HepG2 (cell line): ENCODE results near the gene SIGLEC8. TPM values are rescaled to one million over a fixed set of nuclear protein-coding genes. Genes with fewer than 3 reads are reported as not detected.

Experiments used
- ARNT ChIP-seq: fragments of 450-650 bp; IDR thresholded peaks from 2 replicates; pipeline ENCODE4 v1.6.1; 2017
- ATF3 ChIP-seq: sonication (generic); formaldehyde crosslinking; IDR thresholded peaks from 2 replicates; pipeline ENCODE4 v1.4.0; 2020; ENCODE audit warnings: missing genetic modification reagents
- BCL3 ChIP-seq: sonication (generic); formaldehyde crosslinking; IDR thresholded peaks from 2 replicates; pipeline ENCODE4 v1.5.1; 2020; ENCODE audit warnings: mild to moderate bottlenecking, missing genetic modification reagents, moderate library complexity
- GABPB1 ChIP-seq: IDR thresholded peaks from 2 replicates; pipeline ENCODE4 v1.6.1; 2016; ENCODE audit warnings: mild to moderate bottlenecking, missing genetic modification reagents, moderate library complexity, missing compliant biosample characterization
- MAF1 ChIP-seq: sonication (generic); formaldehyde crosslinking; IDR thresholded peaks from 2 replicates; pipeline ENCODE4 v1.5.0; 2020; ENCODE audit warnings: missing genetic modification reagents, borderline replicate concordance
- MTERF4 ChIP-seq: sonication (generic); formaldehyde crosslinking; IDR thresholded peaks from 2 replicates; pipeline ENCODE4 v1.8.0; 2023; ENCODE audit warnings: mild to moderate bottlenecking, missing genetic modification reagents
- NFKBIZ ChIP-seq: IDR thresholded peaks from 2 replicates; pipeline ENCODE4 v1.6.1; 2018; ENCODE audit warnings: missing genetic modification reagents, missing compliant biosample characterization
- PHF5A ChIP-seq: IDR thresholded peaks from one replicate; pipeline ENCODE4 v1.6.1; 2018; ENCODE audit warnings: low read depth, missing genetic modification reagents; ENCODE audit not compliant: unreplicated experiment
- PRDM4 ChIP-seq: sonication (generic); formaldehyde crosslinking; IDR thresholded peaks from 2 replicates; pipeline ENCODE4 v1.9.0; 2021; ENCODE audit warnings: missing genetic modification reagents, borderline replicate concordance
- SKIL ChIP-seq: sonication (generic); formaldehyde crosslinking; IDR thresholded peaks from 2 replicates; pipeline ENCODE4 v1.8.0; 2022; ENCODE audit warnings: missing genetic modification reagents, mild to moderate bottlenecking, moderate library complexity, borderline replicate concordance
- TEAD3 ChIP-seq: optimal IDR thresholded peaks from 2 replicates; pipeline ENCODE3; 2016; ENCODE audit warnings: borderline replicate concordance
- THAP7 ChIP-seq: sonication (generic); formaldehyde crosslinking; IDR thresholded peaks from 2 replicates; pipeline ENCODE4 v1.8.1; 2023; ENCODE audit warnings: mild to moderate bottlenecking, missing genetic modification reagents
- ZBTB44 ChIP-seq: sonication (generic); formaldehyde crosslinking; IDR thresholded peaks from 2 replicates; pipeline ENCODE4 v1.4.0; 2020; ENCODE audit warnings: missing genetic modification reagents
- ZFP36L1 ChIP-seq: sonication (generic); formaldehyde crosslinking; IDR thresholded peaks from 2 replicates; pipeline ENCODE4 v1.8.0; 2022; ENCODE audit warnings: mild to moderate bottlenecking, missing genetic modification reagents, moderate library complexity
- ZNF263 ChIP-seq: sonication (generic); formaldehyde crosslinking; IDR thresholded peaks from 2 replicates; pipeline ENCODE4 v1.4.0; 2020; ENCODE audit warnings: missing genetic modification reagents
- ZNF343 ChIP-seq: sonication (generic); formaldehyde crosslinking; IDR thresholded peaks from 2 replicates; pipeline ENCODE4 v1.4.0; 2020; ENCODE audit warnings: mild to moderate bottlenecking, missing genetic modification reagents
- ZNF564 ChIP-seq: sonication (generic); formaldehyde crosslinking; IDR thresholded peaks from 2 replicates; pipeline ENCODE4 v1.8.1; 2023; ENCODE audit warnings: mild to moderate bottlenecking, missing genetic modification reagents
- ZNF572 ChIP-seq: sonication (generic); formaldehyde crosslinking; IDR thresholded peaks from 2 replicates; pipeline ENCODE4 v1.5.1; 2020; ENCODE audit warnings: mild to moderate bottlenecking, missing genetic modification reagents
- ZNF749 ChIP-seq: sonication (generic); formaldehyde crosslinking; IDR thresholded peaks from 2 replicates; pipeline ENCODE4 v1.8.0; 2022; ENCODE audit warnings: mild to moderate bottlenecking, missing genetic modification reagents, moderate library complexity, borderline replicate concordance
- ZNF761 ChIP-seq: sonication (generic); formaldehyde crosslinking; conservative IDR thresholded peaks from 2 replicates; pipeline ENCODE4 v1.4.0; 2020; ENCODE audit warnings: mild to moderate bottlenecking, missing genetic modification reagents
- ZNF772 ChIP-seq: sonication (generic); formaldehyde crosslinking; IDR thresholded peaks from 2 replicates; pipeline ENCODE4 v1.5.0; 2020; ENCODE audit warnings: mild to moderate bottlenecking, missing genetic modification reagents
- polyA plus RNA-seq, 8 experiments: library from polyadenylated mRNA; depleted of rRNA in 3 of 8; stranded (reverse) in 7 of 8; unstranded in 1 of 8; fragments of >200 nt; fragmentation: Illumina TruSeq in 4 of 8; extraction: Trizol in 4 of 8; gene quantifications; 2 replicates each; pipeline versions ENCODE4 v1.2.1 to v1.2.3, GENCODE V29; 2011 to 2016; ENCODE audit warnings: low read depth in 4 of 8, missing spikeins in 1 of 8, mixed read lengths in 1 of 8; ENCODE audit not compliant: insufficient read depth in 1 of 8
- total RNA-seq, 5 experiments: library from RNA; depleted of rRNA; stranded (reverse); fragments of >200 nt; fragmentation: Illumina TruSeq; extraction: Trizol; gene quantifications; 2 replicates each; pipeline ENCODE4 v1.2.3, GENCODE V29; 2016; ENCODE audit warnings: low read depth in 1 of 5

Gene SIGLEC8
- total and polyA plus RNA-seq, 2 of the 13 experiments (the other 11 are each of a cell fraction or from before 2014, with no cell fraction given): not detected

GRCh38 chr19:51407511-51408131, 50.6 kb downstream of the SIGLEC8 start (continued):
- TF ChIP-seq PRDM4 (CRISPR knock-in tag) (no peak), MAF1 (no peak), ZNF772 (CRISPR knock-in tag) (no peak), ZNF749 (CRISPR knock-in tag) (no peak), ZNF572 (0 out of 2 replicates have a peak, but pooled peaks have one; percentile 24), ZNF343 (no peak), THAP7 (CRISPR knock-in tag) (no peak), ATF3 (CRISPR knock-in tag) (no peak), ZFP36L1 (no peak), MTERF4 (CRISPR knock-in tag) (no peak), ZNF263 (peak; percentile 47; the same call in 1 of the 2 replicates), ZNF564 (CRISPR knock-in tag) (no peak), GABPB1 (CRISPR knock-in tag) (no peak), PHF5A (CRISPR knock-in tag) (no peak), ZBTB44 (CRISPR knock-in tag) (no peak), NFKBIZ (CRISPR knock-in tag) (no peak), ZNF761 (CRISPR knock-in tag) (no peak), BCL3 (CRISPR knock-in tag) (no peak), SKIL (CRISPR knock-in tag) (no peak), TEAD3 (no peak), ARNT (no peak)
